DND-41 (cell line): Measurements from ENCODE around the gene NME3.

ENCODE experiments used
- CTCF ChIP-seq: IDR thresholded peaks from 2 replicates; pipeline ENCODE4 v1.5.1; 2012; ENCODE audit warnings: borderline replicate concordance, low read length, moderate library complexity, mild to moderate bottlenecking; ENCODE audit not compliant: poor library complexity, severe bottlenecking; ENCODE audit errors: extremely low read depth
- EZH2 ChIP-seq: IDR thresholded peaks from 3 replicates; pipeline ENCODE4 v1.6.1; 2012; ENCODE audit warnings: borderline replicate concordance, low read depth, mild to moderate bottlenecking, moderate library complexity, low read length, inconsistent platforms; ENCODE audit not compliant: severe bottlenecking

GRCh38 chr16:1791256-1791942 lies 20.1 kb upstream of the NME3 start:
- TF ChIP-seq CTCF (no peak), EZH2 (no peak)
